IMR-90 (cell line): ENCODE measurements around the gene ATM. TPM values are rescaled to one million over a fixed set of nuclear protein-coding genes. Genes with fewer than 3 reads are reported as not detected.

Experiments
- ATAC-seq: fragments of 200-7000 bp; cut with Tn5 transposase; 2 replicates; pipeline ENCODE4 v1.9.1; 2020; ENCODE audit warnings: low read depth, mild to moderate bottlenecking, moderate library complexity
- BruUV-seq: library from RNA; stranded (reverse); fragments of 400-500 nt; replicated peaks from 2 replicates; lab custom pipeline; 2021; lab: Mats Ljungman, UMichigan
- CTCF ChIA-PET: fragments of 300-600 bp; formaldehyde crosslinking; extraction: SDS; loops from one replicate; lab custom pipeline; 2021; ENCODE audit warnings: antibody characterized with exemption; lab: Yijun Ruan, JAX
- POLR2A ChIA-PET: fragments of 300-600 bp; sonication (Branson Sonifier 250); formaldehyde crosslinking; loops from one replicate; lab custom pipeline; 2022; ENCODE audit warnings: antibody characterized with exemption; ENCODE audit not compliant: unreplicated experiment; lab: Charles Lee
- DNase-seq: peaks from one replicate; pipeline ENCODE4 v3.0.0; 2013
- H2AFZ ChIP-seq: replicated peaks from 2 replicates; pipeline ENCODE3; 2013; ENCODE audit warnings: low read length, mild to moderate bottlenecking; ENCODE audit not compliant: poor library complexity
- H2AK5ac ChIP-seq: 2 replicates; pipeline ENCODE4 v1.6.1; 2013; ENCODE audit warnings: low read depth, low read length, inconsistent platforms
- H2AK9ac ChIP-seq: replicated peaks from 2 replicates; pipeline ENCODE3; 2013; ENCODE audit warnings: mild to moderate bottlenecking, low read depth, low read length, moderate library complexity; ENCODE audit not compliant: poor library complexity
- H2BK120ac ChIP-seq: 2 replicates; pipeline ENCODE4 v1.6.1; 2013; ENCODE audit warnings: low read depth, low read length, inconsistent platforms
- H2BK15ac ChIP-seq: 3 replicates; pipeline ENCODE4 v1.6.1; 2013; ENCODE audit warnings: low read depth, low read length, inconsistent platforms
- H2BK20ac ChIP-seq: 2 replicates; pipeline ENCODE4 v1.6.1; 2013; ENCODE audit warnings: low read depth, mild to moderate bottlenecking, inconsistent platforms, low read length, moderate library complexity
- H2BK5ac ChIP-seq: 2 replicates; pipeline ENCODE4 v1.6.1; 2013; ENCODE audit warnings: mild to moderate bottlenecking, low read depth, low read length, inconsistent platforms; ENCODE audit not compliant: poor library complexity, severe bottlenecking
- H3K14ac ChIP-seq: replicated peaks from 2 replicates; pipeline ENCODE4 v1.6.1; 2013; ENCODE audit warnings: low read depth, low read length, inconsistent platforms
- H3K18ac ChIP-seq: 2 replicates; pipeline ENCODE4 v1.6.1; 2013; ENCODE audit warnings: low read depth, low read length, control low read depth
- H3K23ac ChIP-seq: 2 replicates; pipeline ENCODE4 v1.6.1; 2013; ENCODE audit warnings: low read depth, low read length, inconsistent platforms
- H3K27ac ChIP-seq: 2 replicates; pipeline ENCODE4 v1.5.1; 2013; ENCODE audit warnings: mild to moderate bottlenecking, control low read depth, low read length; ENCODE audit not compliant: insufficient read depth
- H3K27me3 ChIP-seq: 2 replicates; pipeline ENCODE4 v1.6.1; 2013; ENCODE audit warnings: low read length; ENCODE audit not compliant: control insufficient read depth, insufficient read depth
- H3K36me3 ChIP-seq: 2 replicates; pipeline ENCODE4 v1.6.1; 2013; ENCODE audit warnings: low read length, mixed read lengths; ENCODE audit not compliant: control insufficient read depth, insufficient read depth
- H3K4ac ChIP-seq: 2 replicates; pipeline ENCODE4 v1.6.1; 2013; ENCODE audit warnings: low read depth, low read length, inconsistent platforms
- H3K4me1 ChIP-seq: 2 replicates; pipeline ENCODE4 v1.6.1; 2013; ENCODE audit warnings: low read length, mixed read lengths; ENCODE audit not compliant: control insufficient read depth, insufficient read depth
- H3K4me2 ChIP-seq: 2 replicates; pipeline ENCODE4 v1.6.1; 2013; ENCODE audit warnings: low read depth, mild to moderate bottlenecking, control low read depth, low read length, moderate library complexity
- H3K4me3 ChIP-seq: 2 replicates; pipeline ENCODE4 v1.5.1; 2013; ENCODE audit warnings: low read depth, mild to moderate bottlenecking, control low read depth, low read length, moderate library complexity; ENCODE audit not compliant: insufficient read depth
- H3K56ac ChIP-seq: 2 replicates; pipeline ENCODE4 v1.6.1; 2013; ENCODE audit warnings: low read length, inconsistent platforms; ENCODE audit not compliant: insufficient read depth; ENCODE audit errors: extremely low read depth
- H3K79me1 ChIP-seq, 2 experiments: 2 replicates each; pipeline ENCODE4 v1.6.1; 2013; ENCODE audit warnings: low read length in 2 of 2, inconsistent platforms in 1 of 2, low read depth in 1 of 2
- H3K9ac ChIP-seq: 2 replicates; pipeline ENCODE4 v1.6.1; 2013; ENCODE audit warnings: low read depth, low read length, control low read depth
- H3K9me1 ChIP-seq: 2 replicates; pipeline ENCODE4 v1.6.1; 2013; ENCODE audit warnings: low read length, inconsistent platforms; ENCODE audit not compliant: insufficient read depth
- H3K9me3 ChIP-seq: 2 replicates; pipeline ENCODE4 v1.6.1; 2013; ENCODE audit warnings: low read length; ENCODE audit not compliant: control insufficient read depth, insufficient read depth
- H4K20me1 ChIP-seq: 2 replicates; pipeline ENCODE4 v1.6.1; 2013; ENCODE audit warnings: low read length, inconsistent platforms; ENCODE audit not compliant: insufficient read depth
- H4K5ac ChIP-seq: 2 replicates; pipeline ENCODE4 v1.6.1; 2013; ENCODE audit warnings: mild to moderate bottlenecking, low read depth, low read length, control low read depth
- H4K8ac ChIP-seq, 2 experiments: 2 replicates each; pipeline ENCODE4 v1.6.1; 2013; ENCODE audit warnings: low read depth in 2 of 2, low read length in 2 of 2, control low read depth in 1 of 2, inconsistent platforms in 1 of 2
- H4K91ac ChIP-seq: 2 replicates; pipeline ENCODE4 v1.6.1; 2013; ENCODE audit warnings: low read depth, low read length, inconsistent platforms; ENCODE audit not compliant: insufficient read depth
- MAFK ChIP-seq: IDR thresholded peaks from 2 replicates; pipeline ENCODE4 v1.6.1; 2012; ENCODE audit warnings: low read depth, low read length, improper control_type of control experiment
- MAZ ChIP-seq: IDR thresholded peaks from 2 replicates; pipeline ENCODE4 v1.6.1; 2012; ENCODE audit warnings: low read depth, mild to moderate bottlenecking, low read length, improper control_type of control experiment, moderate library complexity, borderline replicate concordance
- MXI1 ChIP-seq: IDR thresholded peaks from 2 replicates; pipeline ENCODE4 v1.6.1; 2012; ENCODE audit warnings: low read depth, mild to moderate bottlenecking, low read length, moderate library complexity, borderline replicate concordance
- POLR2A ChIP-seq: IDR thresholded peaks from 2 replicates; pipeline ENCODE4 v1.6.1; 2012; ENCODE audit warnings: mild to moderate bottlenecking, low read depth, low read length
- WGBS, 2 experiments: methylation state at CpG; one replicate each; pipeline versions ENCODE4 v1.1.5 to v1.1.7; 2013; ENCODE audit warnings: missing lambda C conversion rate in 2 of 2; ENCODE audit not compliant: insufficient read length in 1 of 2; ENCODE audit errors: extremely low coverage in 2 of 2; 5-methylcytosine and 5-hydroxymethylcytosine counted together
- dilution Hi-C: fragments of 300-500 bp; cut with HindIII; formaldehyde crosslinking; loops from one replicate; pipeline ENCODE4 v1.14.3; 2018; ENCODE audit warnings: low sequenced_read_pairs; ENCODE audit not compliant: unreplicated experiment
- in situ Hi-C: fragments of 300-500 bp; cut with MboI; formaldehyde crosslinking; loops from 3 replicates; pipeline ENCODE4 v1.14.3; 2019; ENCODE audit warnings: low sequenced_read_pairs, inconsistent platforms, mixed read lengths
- intact Hi-C: fragments of 100-400 bp; cut with micrococcal nuclease; formaldehyde crosslinking; loops from 2 replicates; pipeline ENCODE4 v1.10.0; 2022
- polyA plus RNA-seq, 3 experiments: library from polyadenylated mRNA; depleted of rRNA; stranded (reverse); fragments of >200 nt; gene quantifications; 2 replicates each; pipeline ENCODE4 v1.2.3, GENCODE V29; 2012; ENCODE audit warnings: low replicate concordance in 1 of 3
- total RNA-seq: library from RNA; depleted of rRNA; stranded (reverse); fragments of >200 nt; gene quantifications from 2 replicates; pipeline ENCODE4 v1.2.3, GENCODE V29; 2012
- TF ChIP-seq, protein P1 (sequence below): conservative IDR thresholded peaks from 2 replicates; pipeline ENCODE4 v1.5.1; 2012; ENCODE audit warnings: mild to moderate bottlenecking, low read depth, low read length, improper control_type of control experiment
- TF ChIP-seq, protein P2 (sequence below): fragments of 150-350 bp; IDR thresholded peaks from 2 replicates; pipeline ENCODE4 v1.6.1; 2017; ENCODE audit warnings: mild to moderate bottlenecking, antibody characterized with exemption, low read length, low read depth

ATM gene
- total and polyA plus RNA-seq, 2 of the 4 experiments (the other 2 are of a cell fraction): 18.1 to 30.6 TPM

DNA sequence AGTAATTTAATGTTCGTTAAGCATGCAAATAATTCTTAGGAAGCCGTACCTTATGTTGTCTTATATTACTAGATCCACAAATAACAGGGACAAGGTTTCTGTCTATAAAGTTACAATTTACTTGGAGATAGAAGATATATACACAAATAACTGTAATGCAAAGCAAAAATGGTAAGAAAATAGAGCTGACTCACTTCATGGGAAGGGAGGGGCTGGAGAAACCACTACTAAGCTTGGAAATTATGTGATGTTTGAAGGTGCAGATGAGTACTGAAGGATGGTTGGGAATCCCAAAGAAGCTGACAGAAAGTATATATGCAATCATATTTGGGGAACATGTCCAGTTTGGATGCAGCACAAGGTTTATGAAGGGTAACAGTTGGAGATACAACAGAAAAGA lies 4.4 kb upstream of the ATM start:
- H2AFZ ChIP-seq: no peak overlapping the region
- H2BK5ac ChIP-seq: no peak overlapping the region
- H3K18ac ChIP-seq: no peak overlapping the region
- H3K36me3 ChIP-seq: peaks cover 3% of the 10 kb centered on the region; the same call in 1 of the 2 replicates
- no peak overlapping the region for H3K27ac ChIP-seq
- CTCF ChIA-PET: no interaction called here
- H3K23ac ChIP-seq: no peak overlapping the region
- H3K9ac ChIP-seq: no peak overlapping the region
- no peak overlapping the region for H3K4ac ChIP-seq
- H3K4me3 ChIP-seq: no peak overlapping the region
- H3K9me3 ChIP-seq: no peaks in the 10 kb centered on the region
- H4K5ac ChIP-seq: no peak overlapping the region
- H3K56ac ChIP-seq: no peak overlapping the region
- H3K4me2 ChIP-seq: no peak overlapping the region
- no peak overlapping the region for H2AK5ac ChIP-seq
- peaks cover 2% of the 10 kb centered on the region; the same call in 1 of the 2 replicates for H3K4me1 ChIP-seq
- TF ChIP-seq POLR2A (no peak), MAZ (no peak), MAFK (no peak), MXI1 (no peak)
- TF ChIP-seq, protein P1, sequence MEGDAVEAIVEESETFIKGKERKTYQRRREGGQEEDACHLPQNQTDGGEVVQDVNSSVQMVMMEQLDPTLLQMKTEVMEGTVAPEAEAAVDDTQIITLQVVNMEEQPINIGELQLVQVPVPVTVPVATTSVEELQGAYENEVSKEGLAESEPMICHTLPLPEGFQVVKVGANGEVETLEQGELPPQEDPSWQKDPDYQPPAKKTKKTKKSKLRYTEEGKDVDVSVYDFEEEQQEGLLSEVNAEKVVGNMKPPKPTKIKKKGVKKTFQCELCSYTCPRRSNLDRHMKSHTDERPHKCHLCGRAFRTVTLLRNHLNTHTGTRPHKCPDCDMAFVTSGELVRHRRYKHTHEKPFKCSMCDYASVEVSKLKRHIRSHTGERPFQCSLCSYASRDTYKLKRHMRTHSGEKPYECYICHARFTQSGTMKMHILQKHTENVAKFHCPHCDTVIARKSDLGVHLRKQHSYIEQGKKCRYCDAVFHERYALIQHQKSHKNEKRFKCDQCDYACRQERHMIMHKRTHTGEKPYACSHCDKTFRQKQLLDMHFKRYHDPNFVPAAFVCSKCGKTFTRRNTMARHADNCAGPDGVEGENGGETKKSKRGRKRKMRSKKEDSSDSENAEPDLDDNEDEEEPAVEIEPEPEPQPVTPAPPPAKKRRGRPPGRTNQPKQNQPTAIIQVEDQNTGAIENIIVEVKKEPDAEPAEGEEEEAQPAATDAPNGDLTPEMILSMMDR: no peak
- TF ChIP-seq, protein P2, sequence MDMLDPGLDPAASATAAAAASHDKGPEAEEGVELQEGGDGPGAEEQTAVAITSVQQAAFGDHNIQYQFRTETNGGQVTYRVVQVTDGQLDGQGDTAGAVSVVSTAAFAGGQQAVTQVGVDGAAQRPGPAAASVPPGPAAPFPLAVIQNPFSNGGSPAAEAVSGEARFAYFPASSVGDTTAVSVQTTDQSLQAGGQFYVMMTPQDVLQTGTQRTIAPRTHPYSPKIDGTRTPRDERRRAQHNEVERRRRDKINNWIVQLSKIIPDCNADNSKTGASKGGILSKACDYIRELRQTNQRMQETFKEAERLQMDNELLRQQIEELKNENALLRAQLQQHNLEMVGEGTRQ: no peak
- no peak overlapping the region for H3K14ac ChIP-seq
- BruUV-seq: no TSS peak
- no peak overlapping the region for H4K91ac ChIP-seq
- no peak overlapping the region for H2AK9ac ChIP-seq
- no peaks in the 10 kb centered on the region for H3K27me3 ChIP-seq
- no peak overlapping the region for H2BK20ac ChIP-seq
- peaks cover 7% of the 10 kb centered on the region for H3K9me1 ChIP-seq
- WGBS, 2 experiments: no CpG with 5 or more reads among the region's 2 CpGs
- in situ Hi-C loops: no loop called here
- H3K79me1 ChIP-seq: peaks cover 25 to 49% of the 10 kb centered on the region in 2 experiments
- POLR2A ChIA-PET: no interaction called here
- DNase-seq: peak; percentile 25
- no peak overlapping the region for H4K8ac ChIP-seq
- dilution Hi-C loops: no loop called here
- ATAC-seq: no peak
- intact Hi-C loops: no loop called here
- H4K20me1 ChIP-seq: peaks cover 7% of the 10 kb centered on the region; the same call in 1 of the 2 replicates
- no peak overlapping the region for H2BK120ac ChIP-seq
- no peak overlapping the region for H2BK15ac ChIP-seq
